AG04449 (cell line): ENCODE results near the gene GPC5.

Experiments
- CTCF ChIA-PET: fragments of 350-600 bp; formaldehyde crosslinking; extraction: SDS; loops from one replicate; lab custom pipeline; 2021; ENCODE audit warnings: antibody characterized with exemption; lab: Yijun Ruan, JAX
- POLR2A ChIA-PET: fragments of 400-600, 350-600 bp; formaldehyde crosslinking; extraction: SDS; loops from one replicate; lab custom pipeline; 2020; ENCODE audit warnings: antibody characterized with exemption, inconsistent platforms; lab: Yijun Ruan, JAX
- DNase-seq: peaks from one replicate; pipeline ENCODE4 v3.0.0-alpha.2; 2010; ENCODE audit warnings: low read depth, low spot score
- H3K4me3 ChIP-seq: 2 replicates; pipeline ENCODE4 v1.5.1; 2011; ENCODE audit warnings: low read depth, mild to moderate bottlenecking, control low read depth, low read length
- TF ChIP-seq, protein P1 (sequence below): IDR thresholded peaks from one replicate; pipeline ENCODE4 v1.5.1; 2011; ENCODE audit warnings: mild to moderate bottlenecking, moderate library complexity, low read length, control low read depth, inconsistent platforms; ENCODE audit not compliant: insufficient read depth; ENCODE audit errors: missing control alignments

Gene GPC5

DNA sequence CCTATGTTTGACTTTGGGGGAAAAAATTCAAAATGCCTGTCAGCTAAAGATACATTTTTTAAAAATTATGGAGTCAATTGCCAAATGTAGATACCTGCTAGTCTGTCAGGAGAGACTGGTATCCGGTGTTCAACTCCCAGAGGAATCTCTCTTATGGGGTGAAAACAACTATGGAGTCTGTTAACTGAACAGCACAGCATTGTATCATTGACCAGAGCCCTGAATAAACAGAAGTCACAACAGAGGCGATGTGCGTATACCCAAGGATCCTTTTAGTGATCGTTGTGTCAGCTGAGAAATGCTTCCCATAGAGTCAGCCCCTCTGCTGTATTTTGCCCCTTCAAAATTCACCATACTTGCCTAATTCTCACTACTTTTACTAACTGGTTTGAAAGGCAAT, 257.3 kb downstream of the GPC5 start:
- CTCF ChIA-PET = no interaction called here
- POLR2A ChIA-PET = no interaction called here
- TF ChIP-seq, protein P1, sequence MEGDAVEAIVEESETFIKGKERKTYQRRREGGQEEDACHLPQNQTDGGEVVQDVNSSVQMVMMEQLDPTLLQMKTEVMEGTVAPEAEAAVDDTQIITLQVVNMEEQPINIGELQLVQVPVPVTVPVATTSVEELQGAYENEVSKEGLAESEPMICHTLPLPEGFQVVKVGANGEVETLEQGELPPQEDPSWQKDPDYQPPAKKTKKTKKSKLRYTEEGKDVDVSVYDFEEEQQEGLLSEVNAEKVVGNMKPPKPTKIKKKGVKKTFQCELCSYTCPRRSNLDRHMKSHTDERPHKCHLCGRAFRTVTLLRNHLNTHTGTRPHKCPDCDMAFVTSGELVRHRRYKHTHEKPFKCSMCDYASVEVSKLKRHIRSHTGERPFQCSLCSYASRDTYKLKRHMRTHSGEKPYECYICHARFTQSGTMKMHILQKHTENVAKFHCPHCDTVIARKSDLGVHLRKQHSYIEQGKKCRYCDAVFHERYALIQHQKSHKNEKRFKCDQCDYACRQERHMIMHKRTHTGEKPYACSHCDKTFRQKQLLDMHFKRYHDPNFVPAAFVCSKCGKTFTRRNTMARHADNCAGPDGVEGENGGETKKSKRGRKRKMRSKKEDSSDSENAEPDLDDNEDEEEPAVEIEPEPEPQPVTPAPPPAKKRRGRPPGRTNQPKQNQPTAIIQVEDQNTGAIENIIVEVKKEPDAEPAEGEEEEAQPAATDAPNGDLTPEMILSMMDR = no peak
- DNase-seq = no peak
- no peak overlapping the region for H3K4me3 ChIP-seq

DNA sequence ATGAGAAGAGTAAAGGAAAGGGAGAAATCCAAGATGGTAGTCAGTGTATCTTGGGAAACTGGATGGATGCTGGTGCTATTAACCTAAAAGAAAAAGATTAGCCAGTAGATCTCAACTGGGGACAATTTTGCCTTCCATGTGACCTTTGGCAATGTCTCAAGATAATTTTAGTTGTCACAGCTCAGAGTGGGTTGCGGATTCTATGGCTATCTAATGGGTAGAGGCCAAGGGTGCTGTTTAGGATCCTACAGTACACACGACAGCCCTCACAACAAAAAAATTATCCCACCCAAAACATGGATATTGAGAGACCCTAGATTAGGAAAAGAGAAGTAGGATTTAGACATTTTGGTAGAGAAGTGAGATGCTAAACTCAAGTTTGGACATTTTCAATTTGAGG, 258.9 kb downstream of the GPC5 start:
- H3K4me3 ChIP-seq = no peak overlapping the region
- ChIA-PET POLR2A (no interaction called here), CTCF (no interaction called here)
- TF ChIP-seq, protein P1 = no peak
- DNase-seq = no peak

DNA sequence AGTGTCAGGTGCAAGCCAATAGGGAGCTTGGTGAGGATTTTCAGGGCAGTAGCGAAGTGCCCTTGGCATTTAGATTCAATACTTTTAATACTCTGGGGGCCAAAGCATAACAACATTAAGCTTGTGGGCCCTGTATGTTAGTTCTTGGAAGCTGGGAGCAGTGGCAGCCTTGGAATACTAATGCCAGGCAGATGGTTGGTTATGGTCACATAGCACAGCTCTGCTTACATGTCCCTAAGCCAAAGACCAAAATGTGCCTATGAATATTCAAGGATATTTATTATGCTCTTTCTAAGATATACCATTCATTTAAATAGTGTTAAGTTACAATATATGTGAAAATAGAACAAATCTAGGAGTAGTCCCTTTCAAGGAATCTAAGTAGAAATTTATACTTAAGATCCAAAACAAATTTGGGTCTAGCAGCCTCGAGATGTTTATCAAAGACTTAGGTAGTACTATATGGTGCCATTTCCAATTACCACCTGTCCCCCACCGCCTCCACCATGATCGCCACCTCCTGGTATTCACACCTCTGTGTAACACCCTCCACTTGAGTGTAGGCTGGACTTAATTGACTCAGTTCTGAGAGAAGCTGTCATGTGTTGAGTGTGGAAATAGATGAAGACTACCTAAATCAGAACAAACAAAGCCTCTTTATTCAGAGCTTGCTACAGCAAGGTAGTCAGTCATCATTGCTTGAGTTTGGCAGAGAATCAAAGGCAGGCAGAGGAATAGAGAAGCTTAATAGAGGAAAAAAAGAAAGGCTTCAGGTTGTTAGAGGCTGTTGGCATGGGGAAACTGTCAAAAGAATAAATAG, 261.0 kb downstream of the GPC5 start:
- ChIA-PET POLR2A (no interaction called here), CTCF (no interaction called here)

DNA sequence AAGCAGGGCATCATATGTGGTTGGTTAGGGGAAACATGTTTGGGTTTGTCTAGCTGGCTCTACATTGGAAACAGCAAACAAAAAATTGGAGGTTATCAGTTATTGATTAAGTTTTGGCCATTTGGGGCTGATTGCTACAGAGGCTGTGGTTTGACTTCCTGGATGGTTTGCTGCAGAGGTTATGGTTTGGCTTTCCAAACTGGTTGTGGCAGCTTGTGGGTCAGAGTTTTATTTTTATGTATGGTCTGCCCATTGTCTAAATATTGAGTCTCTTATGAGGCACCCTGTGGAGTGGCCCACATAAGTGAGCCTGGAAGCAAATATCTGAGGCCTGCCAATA, 261.6 kb downstream of the GPC5 start:
- POLR2A ChIA-PET = no interaction called here
- no peak overlapping the region for H3K4me3 ChIP-seq
- CTCF ChIA-PET = no interaction called here
- no peak for DNase-seq
- TF ChIP-seq, protein P1 = no peak

More for the DNA sequence above, 261.0 kb downstream of the GPC5 start:
- TF ChIP-seq, protein P1 = no peak
- DNase-seq = no peak
- H3K4me3 ChIP-seq = no peak overlapping the region

DNA sequence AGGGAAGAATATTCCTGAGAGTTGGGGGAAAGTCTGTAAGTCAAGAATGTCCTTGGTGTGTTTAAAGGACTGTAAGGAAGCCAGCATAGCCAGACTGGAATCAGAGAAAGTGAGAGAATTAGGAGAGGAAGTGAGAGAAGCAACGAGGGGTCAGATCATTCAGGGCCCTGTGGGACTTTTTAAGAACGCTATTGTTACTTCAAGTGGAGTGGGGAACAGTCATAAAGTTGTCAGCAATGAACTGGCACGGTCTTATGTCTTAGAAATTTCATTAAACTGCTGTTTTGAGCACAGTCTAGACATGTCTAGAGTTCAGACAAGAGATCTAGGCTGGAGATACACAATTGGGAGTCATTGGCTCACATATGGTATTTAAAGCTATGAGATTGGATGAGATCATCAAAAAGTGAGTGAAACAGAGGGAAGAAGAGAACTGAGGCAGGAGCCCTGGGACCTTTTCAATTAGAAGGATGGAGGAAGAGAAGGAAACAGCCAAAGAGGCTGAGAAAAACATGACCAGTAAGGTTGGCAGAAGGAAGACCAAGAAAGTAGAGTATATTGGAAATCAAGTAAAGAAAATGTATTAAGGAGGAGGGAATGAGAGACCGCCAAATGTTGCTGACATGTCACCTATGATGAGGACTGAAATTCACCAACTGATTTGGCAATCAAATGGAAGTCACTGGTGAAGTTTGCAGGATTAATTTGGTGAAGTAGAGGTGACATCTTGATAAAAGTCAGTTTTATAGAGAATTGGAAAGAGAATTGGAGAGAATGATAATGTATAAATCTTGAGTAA, 263.5 kb downstream of the GPC5 start:
- ChIA-PET POLR2A (no interaction called here), CTCF (no interaction called here)
- DNase-seq = no peak
- H3K4me3 ChIP-seq = no peak overlapping the region
- TF ChIP-seq, protein P1 = no peak

DNA sequence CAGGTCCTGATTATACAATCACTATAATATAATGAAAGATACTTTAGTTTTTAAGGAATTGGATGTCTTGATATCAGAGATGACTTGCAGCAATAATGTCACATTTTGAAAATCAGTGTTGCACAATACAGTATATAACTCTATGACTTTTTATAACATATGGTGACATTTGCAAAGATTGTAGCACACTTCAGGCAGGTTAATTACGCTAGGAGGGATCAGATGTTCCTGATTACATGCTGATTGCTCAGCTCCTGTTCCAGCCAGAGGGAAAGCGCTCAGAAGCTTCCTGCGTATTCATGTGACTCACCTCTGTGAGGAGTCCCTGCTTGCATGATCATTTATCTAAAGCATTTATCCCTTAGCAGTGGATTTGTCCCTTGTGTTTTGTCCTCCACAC, 265.6 kb downstream of the GPC5 start:
- ChIA-PET POLR2A (no interaction called here), CTCF (no interaction called here)
- DNase-seq = no peak
- TF ChIP-seq, protein P1 = no peak
- no peak overlapping the region for H3K4me3 ChIP-seq
